Measurements from ENCODE around the gene NHERF1. TPM values are rescaled to one million over a fixed set of nuclear protein-coding genes. Genes with fewer than 3 reads are reported as not detected.

The NHERF1 gene
- polyA plus RNA-seq, 1 donor = 395 TPM

DNA sequence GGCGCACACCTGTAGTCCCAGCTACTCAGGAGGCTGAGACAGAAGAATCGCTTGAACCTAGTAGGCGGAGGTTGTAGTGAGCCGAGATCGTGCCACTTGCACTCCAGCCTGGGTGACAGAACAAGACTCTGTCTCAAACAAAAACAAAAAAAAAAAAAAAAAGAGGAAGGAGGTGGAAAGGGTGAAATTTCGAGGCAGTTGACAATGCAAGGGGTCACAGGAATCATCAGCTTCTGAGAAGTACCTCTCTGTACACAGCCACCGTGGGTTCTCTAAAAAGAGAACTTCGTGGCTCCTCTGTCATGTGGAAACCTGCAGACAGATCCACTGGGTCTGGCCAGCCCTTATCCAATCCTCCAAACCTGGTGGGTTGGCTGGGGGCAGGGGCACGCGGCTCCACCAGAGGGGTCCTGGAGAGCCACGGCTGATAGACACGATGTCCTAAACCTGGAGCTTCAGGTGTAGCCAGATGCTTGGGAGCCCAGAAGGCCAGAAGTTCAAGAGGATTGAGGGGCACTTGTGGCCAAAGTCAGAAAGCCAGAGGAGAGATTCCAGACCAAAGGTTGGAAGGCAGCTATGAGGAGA, 35.2 kb upstream of the NHERF1 start:
- H3K4me3 ChIP-seq (ENCODE audit: low read length) = no peak overlapping the region
- DNase-seq = no peak
- no peaks in the 10 kb centered on the region for H3K4me1 ChIP-seq (ENCODE audit: control insufficient read depth, insufficient read depth, low read length)
- WGBS (ENCODE audit: insufficient coverage, low lambda C conversion rate) = no CpG with 5 or more reads among the region's 12 CpGs
- H3K27me3 ChIP-seq (ENCODE audit: control insufficient read depth, insufficient read depth, low read length) = peaks cover 2% of the 10 kb centered on the region
- H3K27ac ChIP-seq (ENCODE audit: low read length) = no peak overlapping the region
- H3K9me3 ChIP-seq (ENCODE audit: control insufficient read depth, low read depth, low read length) = no peaks in the 10 kb centered on the region
- H3K36me3 ChIP-seq (ENCODE audit: control insufficient read depth, insufficient read depth, low read length) = no peaks in the 10 kb centered on the region

GRCh38 chr17:74715144-74715543, 33.3 kb upstream of the NHERF1 start:
- no peaks in the 10 kb centered on the region for H3K36me3 ChIP-seq (ENCODE audit: control insufficient read depth, insufficient read depth, low read length)
- WGBS (ENCODE audit: insufficient coverage, low lambda C conversion rate) = no CpG with 5 or more reads among the region's 4 CpGs
- no peaks in the 10 kb centered on the region for H3K9me3 ChIP-seq (ENCODE audit: control insufficient read depth, low read depth, low read length)
- peaks cover 2% of the 10 kb centered on the region for H3K27me3 ChIP-seq (ENCODE audit: control insufficient read depth, insufficient read depth, low read length)
- no peaks in the 10 kb centered on the region for H3K4me1 ChIP-seq (ENCODE audit: control insufficient read depth, insufficient read depth, low read length)
- DNase-seq = peak in 1 of 2 donors; percentile 37
- no peak overlapping the region for H3K4me3 ChIP-seq (ENCODE audit: low read length)
- H3K27ac ChIP-seq (ENCODE audit: low read length) = no peak overlapping the region

DNA sequence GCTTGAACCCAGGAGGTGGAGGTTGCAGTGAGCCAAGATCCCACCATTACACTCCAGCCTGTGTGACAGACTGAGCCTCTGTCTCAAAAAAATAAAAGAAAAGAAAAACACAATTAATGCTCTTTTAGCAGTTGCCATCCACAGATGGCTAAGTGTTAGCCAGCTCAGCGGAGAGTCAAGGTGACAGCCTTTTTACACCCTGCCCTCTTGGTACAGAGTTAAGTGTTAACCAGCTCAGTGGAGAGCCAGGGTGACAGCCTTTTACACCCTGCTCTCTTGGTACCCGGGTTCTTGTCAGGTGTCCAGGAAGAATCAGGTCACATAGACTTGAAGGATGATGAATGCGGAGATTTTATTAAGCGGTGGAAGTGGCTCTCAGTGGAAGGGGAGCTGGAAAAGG, 27.9 kb upstream of the NHERF1 start:
- no peaks in the 10 kb centered on the region for H3K27me3 ChIP-seq (ENCODE audit: control insufficient read depth, insufficient read depth, low read length)
- no peak overlapping the region for H3K4me3 ChIP-seq (ENCODE audit: low read length)
- no CpG with 5 or more reads among the region's 4 CpGs for WGBS (ENCODE audit: insufficient coverage, low lambda C conversion rate)
- no peak for DNase-seq
- H3K36me3 ChIP-seq (ENCODE audit: control insufficient read depth, insufficient read depth, low read length) = no peaks in the 10 kb centered on the region
- H3K4me1 ChIP-seq (ENCODE audit: control insufficient read depth, insufficient read depth, low read length) = no peaks in the 10 kb centered on the region
- H3K9me3 ChIP-seq (ENCODE audit: control insufficient read depth, low read depth, low read length) = peaks cover 3% of the 10 kb centered on the region
- no peak overlapping the region for H3K27ac ChIP-seq (ENCODE audit: low read length)

- DNase-seq = no peak
- H3K36me3 ChIP-seq (ENCODE audit: control insufficient read depth, insufficient read depth, low read length) = no peaks in the 10 kb centered on the region
- H3K9me3 ChIP-seq (ENCODE audit: control insufficient read depth, low read depth, low read length) = peaks cover 3% of the 10 kb centered on the region
- H3K4me3 ChIP-seq (ENCODE audit: low read length) = no peak overlapping the region
- H3K4me1 ChIP-seq (ENCODE audit: control insufficient read depth, insufficient read depth, low read length) = no peaks in the 10 kb centered on the region
- no CpG with 5 or more reads among the region's 4 CpGs for WGBS (ENCODE audit: insufficient coverage, low lambda C conversion rate)
- H3K27me3 ChIP-seq (ENCODE audit: control insufficient read depth, insufficient read depth, low read length) = no peaks in the 10 kb centered on the region
- no peak overlapping the region for H3K27ac ChIP-seq (ENCODE audit: low read length)
Measured at GRCh38 chr17:74722782-74723181, 25.6 kb upstream of the NHERF1 start.

DNA sequence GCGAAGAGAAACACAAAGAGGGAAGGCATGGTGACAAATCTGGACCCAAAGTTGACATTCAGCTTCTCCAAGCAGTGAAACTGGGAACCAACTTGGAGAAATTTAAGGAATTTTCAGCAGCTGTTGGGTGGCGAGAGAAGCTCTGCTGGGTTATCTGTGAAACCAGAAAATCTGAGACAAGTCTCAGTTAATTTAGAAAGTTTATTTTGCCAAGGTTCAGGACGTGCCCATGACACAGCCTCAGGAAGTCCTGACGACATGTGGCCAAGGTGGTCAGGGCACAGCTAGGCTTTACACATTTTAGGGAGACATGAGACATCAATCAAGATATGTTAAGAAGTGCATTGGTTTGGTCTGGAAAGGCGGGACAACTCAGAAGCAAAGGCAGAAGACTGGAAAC, 24.5 kb upstream of the NHERF1 start:
- peaks cover 10% of the 10 kb centered on the region for H3K9me3 ChIP-seq (ENCODE audit: control insufficient read depth, low read depth, low read length)
- H3K36me3 ChIP-seq (ENCODE audit: control insufficient read depth, insufficient read depth, low read length) = no peaks in the 10 kb centered on the region
- no peak for DNase-seq
- H3K4me3 ChIP-seq (ENCODE audit: low read length) = no peak overlapping the region
- no peak overlapping the region for H3K27ac ChIP-seq (ENCODE audit: low read length)
- no peaks in the 10 kb centered on the region for H3K27me3 ChIP-seq (ENCODE audit: control insufficient read depth, insufficient read depth, low read length)
- no peaks in the 10 kb centered on the region for H3K4me1 ChIP-seq (ENCODE audit: control insufficient read depth, insufficient read depth, low read length)
- 86% methylated on average over 1 of the region's 5 CpGs for WGBS (ENCODE audit: insufficient coverage, low lambda C conversion rate)

GRCh38 chr17:74725111-74725510, 23.3 kb upstream of the NHERF1 start:
- H3K27ac ChIP-seq (ENCODE audit: low read length) = no peak overlapping the region
- no peaks in the 10 kb centered on the region for H3K4me1 ChIP-seq (ENCODE audit: control insufficient read depth, insufficient read depth, low read length)
- no peaks in the 10 kb centered on the region for H3K36me3 ChIP-seq (ENCODE audit: control insufficient read depth, insufficient read depth, low read length)
- no peak for DNase-seq
- H3K4me3 ChIP-seq (ENCODE audit: low read length) = no peak overlapping the region
- no peaks in the 10 kb centered on the region for H3K27me3 ChIP-seq (ENCODE audit: control insufficient read depth, insufficient read depth, low read length)
- peaks cover 10% of the 10 kb centered on the region for H3K9me3 ChIP-seq (ENCODE audit: control insufficient read depth, low read depth, low read length)
- WGBS (ENCODE audit: insufficient coverage, low lambda C conversion rate) = no CpG with 5 or more reads among the region's 3 CpGs

- Histone ChIP-seq H3K27ac (ENCODE audit: low read length) (no peak overlapping the region), H3K4me1 (ENCODE audit: control insufficient read depth, insufficient read depth, low read length) (no peaks in the 10 kb centered on the region), H3K27me3 (ENCODE audit: control insufficient read depth, insufficient read depth, low read length) (no peaks in the 10 kb centered on the region), H3K9me3 (ENCODE audit: control insufficient read depth, low read depth, low read length) (peaks cover 10% of the 10 kb centered on the region), H3K36me3 (ENCODE audit: control insufficient read depth, insufficient read depth, low read length) (no peaks in the 10 kb centered on the region), H3K4me3 (ENCODE audit: low read length) (no peak overlapping the region)
- no CpG with 5 or more reads among the region's 3 CpGs for WGBS (ENCODE audit: insufficient coverage, low lambda C conversion rate)
- DNase-seq = no peak
Measured at GRCh38 chr17:74728033-74728701, 20.3 kb upstream of the NHERF1 start.

DNA sequence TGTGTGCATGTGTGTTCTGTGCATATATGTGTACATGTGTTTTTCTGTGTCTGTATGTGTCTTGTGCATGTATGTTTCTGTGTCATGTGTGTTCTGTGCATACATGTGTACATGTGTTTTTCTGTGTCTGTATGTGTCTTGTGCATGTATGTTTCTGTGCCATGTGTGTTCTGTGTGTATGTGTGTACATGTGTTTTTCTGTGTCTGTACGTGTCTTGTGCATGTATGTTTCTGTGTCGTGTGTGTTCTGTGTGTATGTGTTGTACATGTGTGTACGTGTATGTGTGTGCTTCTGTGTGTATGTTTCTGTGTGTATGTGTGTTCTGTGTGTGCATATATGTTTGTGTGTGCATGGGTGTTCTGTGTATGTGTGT, 19.7 kb upstream of the NHERF1 start:
- Histone ChIP-seq H3K4me3 (ENCODE audit: low read length) (no peak overlapping the region), H3K27me3 (ENCODE audit: control insufficient read depth, insufficient read depth, low read length) (no peaks in the 10 kb centered on the region), H3K4me1 (ENCODE audit: control insufficient read depth, insufficient read depth, low read length) (no peaks in the 10 kb centered on the region), H3K27ac (ENCODE audit: low read length) (no peak overlapping the region), H3K9me3 (ENCODE audit: control insufficient read depth, low read depth, low read length) (peaks cover 10% of the 10 kb centered on the region), H3K36me3 (ENCODE audit: control insufficient read depth, insufficient read depth, low read length) (no peaks in the 10 kb centered on the region)
- no peak for DNase-seq
- WGBS (ENCODE audit: insufficient coverage, low lambda C conversion rate) = 100% methylated on average over 1 of the region's 3 CpGs

GRCh38 chr17:74729368-74729767, 19.1 kb upstream of the NHERF1 start:
- no peak for DNase-seq
- Histone ChIP-seq H3K36me3 (ENCODE audit: control insufficient read depth, insufficient read depth, low read length) (no peaks in the 10 kb centered on the region), H3K9me3 (ENCODE audit: control insufficient read depth, low read depth, low read length) (peaks cover 10% of the 10 kb centered on the region), H3K4me1 (ENCODE audit: control insufficient read depth, insufficient read depth, low read length) (no peaks in the 10 kb centered on the region), H3K27ac (ENCODE audit: low read length) (no peak overlapping the region), H3K4me3 (ENCODE audit: low read length) (no peak overlapping the region), H3K27me3 (ENCODE audit: control insufficient read depth, insufficient read depth, low read length) (no peaks in the 10 kb centered on the region)
- whole genome bisulfite sequencing (ENCODE audit: insufficient coverage, low lambda C conversion rate) = no CpG with 5 or more reads among the region's 5 CpGs

DNA sequence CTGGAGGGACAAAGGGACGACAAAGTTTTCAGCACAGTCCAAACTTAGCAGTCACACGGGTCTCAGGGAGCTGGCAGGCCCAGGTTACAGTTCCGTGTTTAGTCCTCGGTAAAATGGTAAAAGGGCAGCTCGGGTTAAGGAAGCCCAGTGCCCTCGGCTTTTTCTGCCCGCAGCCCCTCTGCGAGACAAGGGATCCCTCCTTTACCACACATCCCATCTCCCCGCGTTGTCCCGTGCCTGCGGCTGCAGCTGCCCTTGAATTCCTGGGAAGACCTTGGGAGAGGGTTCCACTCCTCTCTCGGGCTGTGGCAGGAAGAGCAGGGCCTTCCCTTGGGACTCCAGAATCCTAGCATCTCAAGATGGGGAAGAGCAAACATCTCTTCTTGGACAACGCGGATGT, 18.6 kb upstream of the NHERF1 start:
- Histone ChIP-seq H3K9me3 (ENCODE audit: control insufficient read depth, low read depth, low read length) (peaks cover 10% of the 10 kb centered on the region), H3K27ac (ENCODE audit: low read length) (no peak overlapping the region), H3K4me1 (ENCODE audit: control insufficient read depth, insufficient read depth, low read length) (no peaks in the 10 kb centered on the region), H3K27me3 (ENCODE audit: control insufficient read depth, insufficient read depth, low read length) (no peaks in the 10 kb centered on the region), H3K4me3 (ENCODE audit: low read length) (no peak overlapping the region), H3K36me3 (ENCODE audit: control insufficient read depth, insufficient read depth, low read length) (no peaks in the 10 kb centered on the region)
- WGBS (ENCODE audit: insufficient coverage, low lambda C conversion rate) = no CpG with 5 or more reads among the region's 15 CpGs
- DNase-seq = no peak
